ENCODE data around the gene CST7. TPM values are rescaled to one million over a fixed set of nuclear protein-coding genes. Genes with fewer than 3 reads are reported as not detected.

The CST7 gene
- total and polyA plus RNA-seq, 2 experiments from 2014 or later: not detected

DNA sequence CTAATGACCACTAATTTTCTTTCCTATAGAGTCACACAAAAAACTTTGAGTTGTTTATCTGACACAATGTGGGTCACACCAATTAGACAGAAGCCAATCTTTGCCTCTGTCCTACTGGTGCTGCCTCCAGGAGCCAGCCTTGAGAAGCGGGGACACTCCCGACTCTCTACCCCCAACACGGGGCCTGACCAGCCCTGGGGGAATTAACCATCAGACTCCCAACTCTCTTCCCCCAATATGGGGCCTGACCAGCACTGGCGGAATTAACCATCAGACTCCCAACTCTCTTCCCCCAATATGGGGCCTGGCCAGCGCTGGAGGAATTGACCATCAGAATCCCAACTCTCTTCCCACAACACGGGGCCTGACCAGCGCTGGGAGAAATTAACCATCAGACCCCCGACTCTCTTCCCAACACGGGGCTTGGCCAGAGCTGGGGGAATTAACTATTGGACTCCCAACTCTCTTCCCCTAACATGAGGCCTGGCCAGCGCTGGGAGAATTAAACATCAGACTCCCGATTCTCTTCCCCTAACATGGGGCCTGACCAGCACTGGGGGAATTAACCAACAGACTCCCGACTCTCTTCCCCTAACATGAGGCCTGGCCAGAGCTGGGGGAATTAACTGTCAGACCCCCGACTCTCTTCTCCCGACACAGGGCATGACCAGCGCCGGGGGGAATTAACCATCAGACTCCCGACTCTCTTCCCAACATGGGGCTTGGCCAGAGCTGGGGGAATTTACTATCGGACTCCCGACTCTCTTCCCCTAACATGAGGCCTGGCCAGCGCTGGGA lies 12.5 kb downstream of the CST7 start:
- Histone ChIP-seq H3K79me2 (replicated peaks; ENCODE audit: insufficient read depth) (no peaks in the 10 kb centered on the region), H3K27me3 (ENCODE audit: insufficient read depth) (no peaks in the 10 kb centered on the region), H3K27ac (ENCODE audit: low read depth) (no peak overlapping the region), H3K9me2 (ENCODE audit: insufficient read depth) (no peaks in the 10 kb centered on the region), H4K20me1 (replicated peaks; ENCODE audit: insufficient read depth) (no peaks in the 10 kb centered on the region; the same call in 1 of the 2 replicates), H2AFZ (no peak overlapping the region), H3K4me3 (no peak overlapping the region), H3K4me1 (ENCODE audit: insufficient read depth) (no peaks in the 10 kb centered on the region), H3F3A (replicated peaks; ENCODE audit: low read depth) (no peaks in the 10 kb centered on the region), H3K36me3 (ENCODE audit: insufficient read depth) (peaks cover 7% of the 10 kb centered on the region), H3K4me2 (no peak overlapping the region)
- H3K4me1 Mint-ChIP-seq: no peaks in the 10 kb centered on the region
- ATAC-seq: no peak
- peaks cover 4% of the 10 kb centered on the region for H3K27me3 Mint-ChIP-seq (ENCODE audit: insufficient read depth, low read depth, poor library complexity)
- no peaks in the 10 kb centered on the region; the same call in 2 of the 3 replicates for H3K9me3 Mint-ChIP-seq
- DNase-seq (ENCODE audit: low spot score): no peak
- no peak overlapping the region for H3K4me3 Mint-ChIP-seq
- TF ChIP-seq, protein P1, sequence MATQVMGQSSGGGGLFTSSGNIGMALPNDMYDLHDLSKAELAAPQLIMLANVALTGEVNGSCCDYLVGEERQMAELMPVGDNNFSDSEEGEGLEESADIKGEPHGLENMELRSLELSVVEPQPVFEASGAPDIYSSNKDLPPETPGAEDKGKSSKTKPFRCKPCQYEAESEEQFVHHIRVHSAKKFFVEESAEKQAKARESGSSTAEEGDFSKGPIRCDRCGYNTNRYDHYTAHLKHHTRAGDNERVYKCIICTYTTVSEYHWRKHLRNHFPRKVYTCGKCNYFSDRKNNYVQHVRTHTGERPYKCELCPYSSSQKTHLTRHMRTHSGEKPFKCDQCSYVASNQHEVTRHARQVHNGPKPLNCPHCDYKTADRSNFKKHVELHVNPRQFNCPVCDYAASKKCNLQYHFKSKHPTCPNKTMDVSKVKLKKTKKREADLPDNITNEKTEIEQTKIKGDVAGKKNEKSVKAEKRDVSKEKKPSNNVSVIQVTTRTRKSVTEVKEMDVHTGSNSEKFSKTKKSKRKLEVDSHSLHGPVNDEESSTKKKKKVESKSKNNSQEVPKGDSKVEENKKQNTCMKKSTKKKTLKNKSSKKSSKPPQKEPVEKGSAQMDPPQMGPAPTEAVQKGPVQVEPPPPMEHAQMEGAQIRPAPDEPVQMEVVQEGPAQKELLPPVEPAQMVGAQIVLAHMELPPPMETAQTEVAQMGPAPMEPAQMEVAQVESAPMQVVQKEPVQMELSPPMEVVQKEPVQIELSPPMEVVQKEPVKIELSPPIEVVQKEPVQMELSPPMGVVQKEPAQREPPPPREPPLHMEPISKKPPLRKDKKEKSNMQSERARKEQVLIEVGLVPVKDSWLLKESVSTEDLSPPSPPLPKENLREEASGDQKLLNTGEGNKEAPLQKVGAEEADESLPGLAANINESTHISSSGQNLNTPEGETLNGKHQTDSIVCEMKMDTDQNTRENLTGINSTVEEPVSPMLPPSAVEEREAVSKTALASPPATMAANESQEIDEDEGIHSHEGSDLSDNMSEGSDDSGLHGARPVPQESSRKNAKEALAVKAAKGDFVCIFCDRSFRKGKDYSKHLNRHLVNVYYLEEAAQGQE (IDR thresholded peaks at IDR 0.05; ENCODE audit: unreplicated experiment): no peak
- TF ChIP-seq EZH2 (IDR thresholded peaks at IDR 0.05; ENCODE audit: low read depth, unreplicated experiment) (no peak), POLR2AphosphoS5 (IDR thresholded peaks at IDR 0.05; ENCODE audit: low read depth) (no peak), JUNB (IDR thresholded peaks at IDR 0.05; ENCODE audit: unreplicated experiment) (no peak), EZH2phosphoT487 (IDR thresholded peaks at IDR 0.05; ENCODE audit: unreplicated experiment) (no peak), NANOG (IDR thresholded peaks at IDR 0.05; ENCODE audit: borderline replicate concordance) (no peak), CREB1 (CRISPR knock-in tag; IDR thresholded peaks at IDR 0.05; ENCODE audit: low read depth) (no peak), ZNF331 (CRISPR knock-in tag; IDR thresholded peaks at IDR 0.05; ENCODE audit: low read depth) (no peak), STAT1 (IDR thresholded peaks at IDR 0.05; ENCODE audit: unreplicated experiment) (no peak), ZNF114 (CRISPR knock-in tag; IDR thresholded peaks at IDR 0.05) (no peak)
- TF ChIP-seq, protein P2, sequence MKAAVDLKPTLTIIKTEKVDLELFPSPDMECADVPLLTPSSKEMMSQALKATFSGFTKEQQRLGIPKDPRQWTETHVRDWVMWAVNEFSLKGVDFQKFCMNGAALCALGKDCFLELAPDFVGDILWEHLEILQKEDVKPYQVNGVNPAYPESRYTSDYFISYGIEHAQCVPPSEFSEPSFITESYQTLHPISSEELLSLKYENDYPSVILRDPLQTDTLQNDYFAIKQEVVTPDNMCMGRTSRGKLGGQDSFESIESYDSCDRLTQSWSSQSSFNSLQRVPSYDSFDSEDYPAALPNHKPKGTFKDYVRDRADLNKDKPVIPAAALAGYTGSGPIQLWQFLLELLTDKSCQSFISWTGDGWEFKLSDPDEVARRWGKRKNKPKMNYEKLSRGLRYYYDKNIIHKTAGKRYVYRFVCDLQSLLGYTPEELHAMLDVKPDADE (IDR thresholded peaks at IDR 0.05): no peak
- TF ChIP-seq, protein P3, sequence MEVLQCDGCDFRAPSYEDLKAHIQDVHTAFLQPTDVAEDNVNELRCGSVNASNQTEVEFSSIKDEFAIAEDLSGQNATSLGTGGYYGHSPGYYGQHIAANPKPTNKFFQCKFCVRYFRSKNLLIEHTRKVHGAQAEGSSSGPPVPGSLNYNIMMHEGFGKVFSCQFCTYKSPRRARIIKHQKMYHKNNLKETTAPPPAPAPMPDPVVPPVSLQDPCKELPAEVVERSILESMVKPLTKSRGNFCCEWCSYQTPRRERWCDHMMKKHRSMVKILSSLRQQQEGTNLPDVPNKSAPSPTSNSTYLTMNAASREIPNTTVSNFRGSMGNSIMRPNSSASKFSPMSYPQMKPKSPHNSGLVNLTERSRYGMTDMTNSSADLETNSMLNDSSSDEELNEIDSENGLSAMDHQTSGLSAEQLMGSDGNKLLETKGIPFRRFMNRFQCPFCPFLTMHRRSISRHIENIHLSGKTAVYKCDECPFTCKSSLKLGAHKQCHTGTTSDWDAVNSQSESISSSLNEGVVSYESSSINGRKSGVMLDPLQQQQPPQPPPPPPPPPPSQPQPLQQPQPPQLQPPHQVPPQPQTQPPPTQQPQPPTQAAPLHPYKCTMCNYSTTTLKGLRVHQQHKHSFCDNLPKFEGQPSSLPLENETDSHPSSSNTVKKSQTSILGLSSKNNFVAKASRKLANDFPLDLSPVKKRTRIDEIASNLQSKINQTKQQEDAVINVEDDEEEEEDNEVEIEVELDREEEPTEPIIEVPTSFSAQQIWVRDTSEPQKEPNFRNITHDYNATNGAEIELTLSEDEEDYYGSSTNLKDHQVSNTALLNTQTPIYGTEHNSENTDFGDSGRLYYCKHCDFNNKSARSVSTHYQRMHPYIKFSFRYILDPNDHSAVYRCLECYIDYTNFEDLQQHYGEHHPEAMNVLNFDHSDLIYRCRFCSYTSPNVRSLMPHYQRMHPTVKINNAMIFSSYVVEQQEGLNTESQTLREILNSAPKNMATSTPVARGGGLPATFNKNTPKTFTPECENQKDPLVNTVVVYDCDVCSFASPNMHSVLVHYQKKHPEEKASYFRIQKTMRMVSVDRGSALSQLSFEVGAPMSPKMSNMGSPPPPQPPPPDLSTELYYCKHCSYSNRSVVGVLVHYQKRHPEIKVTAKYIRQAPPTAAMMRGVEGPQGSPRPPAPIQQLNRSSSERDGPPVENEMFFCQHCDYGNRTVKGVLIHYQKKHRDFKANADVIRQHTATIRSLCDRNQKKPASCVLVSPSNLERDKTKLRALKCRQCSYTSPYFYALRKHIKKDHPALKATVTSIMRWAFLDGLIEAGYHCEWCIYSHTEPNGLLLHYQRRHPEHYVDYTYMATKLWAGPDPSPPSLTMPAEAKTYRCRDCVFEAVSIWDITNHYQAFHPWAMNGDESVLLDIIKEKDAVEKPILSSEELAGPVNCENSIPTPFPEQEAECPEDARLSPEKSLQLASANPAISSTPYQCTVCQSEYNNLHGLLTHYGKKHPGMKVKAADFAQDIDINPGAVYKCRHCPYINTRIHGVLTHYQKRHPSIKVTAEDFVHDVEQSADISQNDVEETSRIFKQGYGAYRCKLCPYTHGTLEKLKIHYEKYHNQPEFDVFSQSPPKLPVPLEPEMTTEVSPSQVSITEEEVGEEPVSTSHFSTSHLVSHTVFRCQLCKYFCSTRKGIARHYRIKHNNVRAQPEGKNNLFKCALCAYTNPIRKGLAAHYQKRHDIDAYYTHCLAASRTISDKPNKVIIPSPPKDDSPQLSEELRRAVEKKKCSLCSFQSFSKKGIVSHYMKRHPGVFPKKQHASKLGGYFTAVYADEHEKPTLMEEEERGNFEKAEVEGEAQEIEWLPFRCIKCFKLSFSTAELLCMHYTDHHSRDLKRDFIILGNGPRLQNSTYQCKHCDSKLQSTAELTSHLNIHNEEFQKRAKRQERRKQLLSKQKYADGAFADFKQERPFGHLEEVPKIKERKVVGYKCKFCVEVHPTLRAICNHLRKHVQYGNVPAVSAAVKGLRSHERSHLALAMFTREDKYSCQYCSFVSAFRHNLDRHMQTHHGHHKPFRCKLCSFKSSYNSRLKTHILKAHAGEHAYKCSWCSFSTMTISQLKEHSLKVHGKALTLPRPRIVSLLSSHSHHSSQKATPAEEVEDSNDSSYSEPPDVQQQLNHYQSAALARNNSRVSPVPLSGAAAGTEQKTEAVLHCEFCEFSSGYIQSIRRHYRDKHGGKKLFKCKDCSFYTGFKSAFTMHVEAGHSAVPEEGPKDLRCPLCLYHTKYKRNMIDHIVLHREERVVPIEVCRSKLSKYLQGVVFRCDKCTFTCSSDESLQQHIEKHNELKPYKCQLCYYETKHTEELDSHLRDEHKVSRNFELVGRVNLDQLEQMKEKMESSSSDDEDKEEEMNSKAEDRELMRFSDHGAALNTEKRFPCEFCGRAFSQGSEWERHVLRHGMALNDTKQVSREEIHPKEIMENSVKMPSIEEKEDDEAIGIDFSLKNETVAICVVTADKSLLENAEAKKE (CRISPR knock-in tag; IDR thresholded peaks at IDR 0.05): no peak
- TF ChIP-seq, protein P4, sequence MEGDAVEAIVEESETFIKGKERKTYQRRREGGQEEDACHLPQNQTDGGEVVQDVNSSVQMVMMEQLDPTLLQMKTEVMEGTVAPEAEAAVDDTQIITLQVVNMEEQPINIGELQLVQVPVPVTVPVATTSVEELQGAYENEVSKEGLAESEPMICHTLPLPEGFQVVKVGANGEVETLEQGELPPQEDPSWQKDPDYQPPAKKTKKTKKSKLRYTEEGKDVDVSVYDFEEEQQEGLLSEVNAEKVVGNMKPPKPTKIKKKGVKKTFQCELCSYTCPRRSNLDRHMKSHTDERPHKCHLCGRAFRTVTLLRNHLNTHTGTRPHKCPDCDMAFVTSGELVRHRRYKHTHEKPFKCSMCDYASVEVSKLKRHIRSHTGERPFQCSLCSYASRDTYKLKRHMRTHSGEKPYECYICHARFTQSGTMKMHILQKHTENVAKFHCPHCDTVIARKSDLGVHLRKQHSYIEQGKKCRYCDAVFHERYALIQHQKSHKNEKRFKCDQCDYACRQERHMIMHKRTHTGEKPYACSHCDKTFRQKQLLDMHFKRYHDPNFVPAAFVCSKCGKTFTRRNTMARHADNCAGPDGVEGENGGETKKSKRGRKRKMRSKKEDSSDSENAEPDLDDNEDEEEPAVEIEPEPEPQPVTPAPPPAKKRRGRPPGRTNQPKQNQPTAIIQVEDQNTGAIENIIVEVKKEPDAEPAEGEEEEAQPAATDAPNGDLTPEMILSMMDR (conservative IDR thresholded peaks at IDR 0.05; ENCODE audit: low read depth in 2 of 2): no peak
- H3K36me3 Mint-ChIP-seq (ENCODE audit: low read depth): peaks cover 32% of the 10 kb centered on the region
- H3K27ac Mint-ChIP-seq: no peak overlapping the region
